Common myeloid progenitor, CD34-positive (primary cell): ENCODE measurements around the gene VWA5A.

ENCODE experiments used
- CTCF ChIA-PET: fragments of 350-600 bp; sonication (Branson Sonifier 250); formaldehyde crosslinking; loops from one replicate; lab custom pipeline; 2021; ENCODE audit warnings: antibody characterized with exemption; lab: Charles Lee
- POLR2A ChIA-PET: fragments of 350-600 bp; sonication (Branson Sonifier 250); formaldehyde crosslinking; loops from one replicate; lab custom pipeline; 2021; ENCODE audit warnings: antibody characterized with exemption; lab: Charles Lee
- DNase-seq, 3 donors: peaks; one replicate each; pipeline versions ENCODE4 v3.0.0 to v3.0.0-alpha.2; 2013
- H3K27ac ChIP-seq, 2 experiments: 1 replicate in 1 of 2; 2 replicates in 1 of 2; pipeline ENCODE4 v1.7.0; 2013; ENCODE audit warnings: inconsistent platforms in 2 of 2, low read length in 2 of 2, mild to moderate bottlenecking in 2 of 2, low read depth in 1 of 2, moderate library complexity in 1 of 2; ENCODE audit not compliant: severe bottlenecking in 2 of 2, insufficient read depth in 1 of 2, poor library complexity in 1 of 2
- H3K27me3 ChIP-seq, 5 experiments: replicated peaks in 2 of 5; 1 replicate in 3 of 5; 2 replicates in 2 of 5; pipeline versions ENCODE4 v1.6.1 to v1.7.0; 2013; ENCODE audit warnings: low read length in 4 of 5, mild to moderate bottlenecking in 2 of 5, moderate library complexity in 2 of 5, inconsistent platforms in 1 of 5; ENCODE audit not compliant: insufficient read depth in 5 of 5, control insufficient read depth in 4 of 5
- H3K36me3 ChIP-seq, 4 experiments: 1 replicate in 2 of 4; 2 replicates in 2 of 4; pipeline versions ENCODE4 v1.6.1 to v1.7.0; 2013; ENCODE audit warnings: low read length in 3 of 4, control low read depth in 1 of 4, mild to moderate bottlenecking in 1 of 4; ENCODE audit not compliant: control insufficient read depth in 4 of 4, insufficient read depth in 4 of 4
- H3K4me1 ChIP-seq, 4 experiments: 1 replicate in 3 of 4; 2 replicates in 1 of 4; pipeline versions ENCODE4 v1.6.1 to v1.7.1; 2013; ENCODE audit warnings: low read length in 3 of 4, mild to moderate bottlenecking in 3 of 4, control low read depth in 1 of 4, inconsistent platforms in 1 of 4, moderate library complexity in 1 of 4; ENCODE audit not compliant: control insufficient read depth in 4 of 4, insufficient read depth in 4 of 4; ENCODE audit errors: control extremely low read depth in 1 of 4
- H3K4me3 ChIP-seq, 7 experiments: 1 replicate in 4 of 7; 2 replicates in 3 of 7; pipeline versions ENCODE4 v1.5.1 to v1.7.0; 2013; ENCODE audit warnings: mild to moderate bottlenecking in 7 of 7, low read length in 6 of 7, moderate library complexity in 6 of 7, inconsistent platforms in 2 of 7, low read depth in 2 of 7, control low read depth in 1 of 7; ENCODE audit not compliant: insufficient read depth in 4 of 7, control insufficient read depth in 1 of 7; ENCODE audit errors: extremely low read depth in 1 of 7
- H3K9me3 ChIP-seq, 5 experiments: 1 replicate in 4 of 5; 2 replicates in 1 of 5; pipeline versions ENCODE4 v1.6.1 to v1.7.1; 2013; ENCODE audit warnings: low read length in 4 of 5, mild to moderate bottlenecking in 2 of 5, inconsistent platforms in 1 of 5, low read depth in 1 of 5, moderate library complexity in 1 of 5; ENCODE audit not compliant: control insufficient read depth in 4 of 5, insufficient read depth in 2 of 5; ENCODE audit errors: control extremely low read depth in 1 of 5
- WGBS: methylation state at CpG from one replicate; pipeline ENCODE4 v1.1.5; 2013; ENCODE audit not compliant: insufficient coverage; 5-methylcytosine and 5-hydroxymethylcytosine counted together

The VWA5A gene

GRCh38 chr11:124113890-124114289 lies 1.4 kb upstream of the VWA5A start:
- H3K4me3 ChIP-seq, result no peak overlapping the region
- H3K27me3 ChIP-seq, result no peaks in the 10 kb centered on the region
- CTCF ChIA-PET, result interaction anchor here (0.9 to 2.7 kb wide), 4 partner anchors 16 to 164 kb away, joined by 3 to 12 read pairs (median 6); no protein-coding TSS in a partner anchor
- WGBS, result 40% methylated on average over 2 of the region's 4 CpGs
- no peaks in the 10 kb centered on the region for H3K9me3 ChIP-seq
- H3K4me1 ChIP-seq, result peaks cover 5 to 35% (median 19%) of the 10 kb centered on the region in 4 experiments
- DNase-seq, result peak in 2 of 3 donors; percentile 30 to 44
- POLR2A ChIA-PET, result no interaction called here
- H3K36me3 ChIP-seq, result peaks cover under 1 to 19% (median 13%) of the 10 kb centered on the region in 4 experiments
- no peak overlapping the region for H3K27ac ChIP-seq

GRCh38 chr11:124115782-124116616 lies 749 bp downstream of the VWA5A start:
- Histone ChIP-seq H3K4me1 (peaks cover 5 to 30% (median 19%) of the 10 kb centered on the region in 4 experiments), H3K27ac (peak overlapping the region; percentile 42 to 57), H3K4me3 (peak overlapping the region in 6 of 7 experiments; percentile 71 to 88 (median 76)), H3K36me3 (peaks cover 4 to 34% (median 26%) of the 10 kb centered on the region in 4 experiments), H3K27me3 (no peaks in the 10 kb centered on the region), H3K9me3 (no peaks in the 10 kb centered on the region)
- peak in 1 of 3 donors; percentile 46 for DNase-seq
- ChIA-PET CTCF (interaction anchor here (1.0 to 2.7 kb wide), 8 partner anchors 14 to 469 kb away, joined by 3 to 12 read pairs (median 4); no protein-coding TSS in a partner anchor), POLR2A (no interaction called here)
- WGBS, result 8% methylated on average over 8 of the region's 12 CpGs

GRCh38 chr11:124119103-124119502 lies 3.9 kb downstream of the VWA5A start:
- Histone ChIP-seq H3K27ac (no peak overlapping the region), H3K4me1 (peaks cover 1 to 28% (median 14%) of the 10 kb centered on the region in 4 experiments), H3K27me3 (no peaks in the 10 kb centered on the region), H3K9me3 (no peaks in the 10 kb centered on the region), H3K36me3 (peaks cover 7 to 57% (median 36%) of the 10 kb centered on the region in 4 experiments), H3K4me3 (no peak overlapping the region)
- WGBS, result 100% methylated on average over 1 of the region's 2 CpGs
- DNase-seq, result no peak
- CTCF ChIA-PET, result no interaction called here
- POLR2A ChIA-PET, result no interaction called here

- Histone ChIP-seq H3K36me3 (peaks cover 9 to 66% (median 38%) of the 10 kb centered on the region in 4 experiments), H3K4me1 (peaks cover 0 to 13% (median 7%) of the 10 kb centered on the region in 4 experiments), H3K27ac (no peak overlapping the region), H3K27me3 (no peaks in the 10 kb centered on the region), H3K9me3 (no peaks in the 10 kb centered on the region), H3K4me3 (no peak overlapping the region)
- 89% methylated on average over 1 of the region's 4 CpGs for WGBS
- ChIA-PET POLR2A (interaction anchor here (0.6 kb wide), 1 partner anchor 89 kb away, joined by 7 read pairs; no protein-coding TSS in a partner anchor), CTCF (interaction anchor here (1.3 kb wide), 1 partner anchor 24 kb away, joined by 3 read pairs; no protein-coding TSS in a partner anchor)
- DNase-seq, result no peak
Observed at GRCh38 chr11:124120891-124121290, 5.6 kb downstream of the VWA5A start.

- no peaks in the 10 kb centered on the region for H3K27me3 ChIP-seq
- POLR2A ChIA-PET, result no interaction called here
- peaks cover 0 to 7% (median 0%) of the 10 kb centered on the region in 4 experiments for H3K4me1 ChIP-seq
- H3K4me3 ChIP-seq, result no peak overlapping the region
- H3K9me3 ChIP-seq, result no peaks in the 10 kb centered on the region
- CTCF ChIA-PET, result interaction anchor here (1.0 kb wide), 1 partner anchor 185 kb away, joined by 4 read pairs; no protein-coding TSS in a partner anchor
- peaks cover 9 to 67% (median 36%) of the 10 kb centered on the region in 4 experiments for H3K36me3 ChIP-seq
- peak in 1 of 3 donors; percentile 18 for DNase-seq
- no CpG with 5 or more reads among the region's 1 CpG for WGBS
- no peak overlapping the region for H3K27ac ChIP-seq
Observed at GRCh38 chr11:124122123-124122522, 6.9 kb downstream of the VWA5A start.

GRCh38 chr11:124123622-124124021 lies 8.4 kb downstream of the VWA5A start:
- Histone ChIP-seq H3K27me3 (no peaks in the 10 kb centered on the region), H3K36me3 (peaks cover 9 to 55% (median 26%) of the 10 kb centered on the region in 4 experiments), H3K4me3 (no peak overlapping the region), H3K4me1 (peaks cover 0 to 7% (median 0%) of the 10 kb centered on the region in 4 experiments), H3K9me3 (no peaks in the 10 kb centered on the region), H3K27ac (no peak overlapping the region)
- POLR2A ChIA-PET, result no interaction called here
- WGBS, result 100% methylated on average over 1 of the region's 2 CpGs
- peak; percentile 23 to 47 (median 42) for DNase-seq
- CTCF ChIA-PET, result interaction anchor here (1.0 kb wide), 1 partner anchor 70 kb away, joined by 5 read pairs; no protein-coding TSS in a partner anchor
